ENCODE data around the gene ADAMTS2.

ADAMTS2 gene

GRCh38 chr5:179345433-179346321 lies at the start of gene ADAMTS2:
Gene ADAMTS2 (minus strand): TSS chr5:179345461. CDS start chr5:179345328, 133 bp downstream.
- in situ Hi-C loops (cut with HindIII; ENCODE audit: low sequenced_read_pairs): no loop called here

DNA sequence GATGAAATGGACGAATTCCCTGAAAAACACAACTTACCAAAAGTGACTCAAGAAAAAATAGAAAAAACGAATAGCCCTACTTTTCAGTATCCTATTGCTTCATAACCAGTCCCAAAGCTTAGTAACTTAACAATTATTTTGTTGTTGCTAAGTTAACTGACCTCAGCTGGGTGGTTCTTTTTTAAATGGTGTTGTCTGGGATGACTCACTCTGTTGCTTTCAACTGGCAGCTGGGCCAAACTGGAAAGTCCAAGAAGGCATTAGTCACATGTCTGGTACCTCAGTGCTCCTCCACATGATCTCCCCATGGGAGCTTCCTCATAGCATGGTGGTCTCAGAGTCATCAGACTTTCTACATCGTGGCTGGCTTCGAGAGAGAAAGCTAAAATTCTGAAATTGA lies 47.8 kb upstream of the ADAMTS2 start:
- in situ Hi-C loops (cut with HindIII; ENCODE audit: low sequenced_read_pairs): no loop called here

DNA sequence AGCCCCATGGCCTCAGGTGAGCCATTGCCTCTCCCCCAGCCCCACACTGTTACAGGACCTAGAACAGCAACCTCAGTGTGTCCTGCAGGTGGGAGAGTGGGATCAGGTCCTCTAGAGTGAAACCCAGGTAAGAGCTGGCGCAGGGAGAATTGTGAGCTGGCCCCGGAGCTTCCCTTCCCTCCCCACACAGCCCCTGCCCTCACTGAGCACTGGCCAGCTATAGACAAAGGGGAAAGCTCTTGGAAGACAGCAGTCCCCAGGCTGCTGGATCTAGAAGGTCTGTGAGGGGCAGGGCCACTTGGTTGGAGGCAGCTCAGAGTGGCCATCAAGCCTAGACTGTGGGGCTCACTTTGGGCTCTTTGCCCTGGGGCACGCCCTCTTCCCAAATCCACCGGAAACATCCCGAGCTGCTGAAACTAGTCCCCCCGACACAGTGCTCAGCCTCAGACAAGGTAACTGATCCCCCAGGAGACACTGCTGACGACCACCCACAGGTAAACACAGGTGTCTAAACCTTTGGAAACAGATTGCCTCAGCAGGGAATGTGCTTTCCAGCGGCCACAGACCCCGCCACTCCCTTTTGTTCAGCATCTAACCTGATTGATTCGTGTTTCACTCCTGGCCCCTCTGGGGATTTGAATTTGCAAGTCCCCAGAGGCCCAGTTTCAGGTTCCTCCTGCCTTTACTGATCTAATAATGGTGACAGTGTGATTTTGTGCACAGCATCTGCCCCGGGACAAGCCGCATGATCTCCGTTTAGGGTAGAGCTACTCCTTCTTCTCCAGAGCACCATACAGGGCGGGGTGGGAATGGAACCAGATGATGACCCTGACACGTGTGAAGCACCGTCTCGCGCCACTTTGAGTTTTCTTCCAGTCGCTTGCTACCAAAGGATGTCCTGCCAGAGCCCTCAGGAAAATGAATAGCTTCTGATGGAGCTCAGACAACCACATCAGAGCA lies 42.2 kb upstream of the ADAMTS2 start:
- in situ Hi-C loops (cut with HindIII; ENCODE audit: low sequenced_read_pairs): no loop called here

DNA sequence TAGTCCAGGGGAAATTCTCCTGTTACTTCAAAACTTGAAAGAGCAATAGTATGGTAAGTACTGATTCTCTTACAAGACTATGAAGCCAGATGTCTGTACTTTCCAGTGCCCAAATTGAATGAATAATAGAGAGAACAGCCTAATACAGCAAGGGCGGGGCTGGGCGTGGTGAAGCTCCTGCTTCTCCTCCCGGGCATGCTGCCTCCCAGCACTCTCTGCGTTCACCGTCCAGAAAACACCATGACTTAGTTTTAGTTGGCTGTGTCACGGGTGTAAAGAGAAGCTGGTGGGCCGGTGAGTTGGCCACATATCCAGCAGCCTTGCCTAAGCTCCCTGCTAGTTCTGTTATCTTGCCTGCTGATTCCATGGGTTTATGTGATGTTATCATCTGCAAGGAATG lies 40.7 kb upstream of the ADAMTS2 start:
- in situ Hi-C loops (cut with HindIII; ENCODE audit: low sequenced_read_pairs): no loop called here

GRCh38 chr5:179382486-179382885 lies 37.2 kb upstream of the ADAMTS2 start:
- in situ Hi-C loops (cut with HindIII; ENCODE audit: low sequenced_read_pairs): no loop called here

DNA sequence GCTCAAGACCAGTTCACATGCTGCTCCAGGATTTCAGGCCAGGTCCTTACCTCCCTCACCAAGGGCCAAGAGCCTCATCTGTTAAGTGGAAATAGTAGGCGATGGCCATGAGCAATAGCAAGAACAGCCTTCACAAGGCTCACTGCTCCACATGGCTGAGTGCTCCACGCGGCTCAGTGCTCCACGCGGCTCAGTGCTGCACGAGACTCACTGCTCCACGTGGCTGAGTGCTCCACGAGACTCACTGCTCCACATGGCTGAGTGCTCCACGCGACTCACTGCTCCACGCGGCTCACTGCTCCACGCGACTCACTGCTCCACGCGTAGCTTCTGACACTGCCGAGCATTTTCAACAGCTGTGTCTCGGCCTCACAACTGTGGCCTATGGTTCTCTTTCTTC lies 36.4 kb upstream of the ADAMTS2 start:
- in situ Hi-C loops (cut with HindIII; ENCODE audit: low sequenced_read_pairs): no loop called here

- in situ Hi-C loops (cut with HindIII; ENCODE audit: low sequenced_read_pairs): no loop called here
Measured at GRCh38 chr5:179380211-179381035, 35.2 kb upstream of the ADAMTS2 start.

- in situ Hi-C loops (cut with HindIII; ENCODE audit: low sequenced_read_pairs): loop anchor here (10.0 kb wide), 1 partner anchor 85 kb away; no protein-coding TSS in a partner anchor
Measured at GRCh38 chr5:179379321-179379890, 34.1 kb upstream of the ADAMTS2 start.

DNA sequence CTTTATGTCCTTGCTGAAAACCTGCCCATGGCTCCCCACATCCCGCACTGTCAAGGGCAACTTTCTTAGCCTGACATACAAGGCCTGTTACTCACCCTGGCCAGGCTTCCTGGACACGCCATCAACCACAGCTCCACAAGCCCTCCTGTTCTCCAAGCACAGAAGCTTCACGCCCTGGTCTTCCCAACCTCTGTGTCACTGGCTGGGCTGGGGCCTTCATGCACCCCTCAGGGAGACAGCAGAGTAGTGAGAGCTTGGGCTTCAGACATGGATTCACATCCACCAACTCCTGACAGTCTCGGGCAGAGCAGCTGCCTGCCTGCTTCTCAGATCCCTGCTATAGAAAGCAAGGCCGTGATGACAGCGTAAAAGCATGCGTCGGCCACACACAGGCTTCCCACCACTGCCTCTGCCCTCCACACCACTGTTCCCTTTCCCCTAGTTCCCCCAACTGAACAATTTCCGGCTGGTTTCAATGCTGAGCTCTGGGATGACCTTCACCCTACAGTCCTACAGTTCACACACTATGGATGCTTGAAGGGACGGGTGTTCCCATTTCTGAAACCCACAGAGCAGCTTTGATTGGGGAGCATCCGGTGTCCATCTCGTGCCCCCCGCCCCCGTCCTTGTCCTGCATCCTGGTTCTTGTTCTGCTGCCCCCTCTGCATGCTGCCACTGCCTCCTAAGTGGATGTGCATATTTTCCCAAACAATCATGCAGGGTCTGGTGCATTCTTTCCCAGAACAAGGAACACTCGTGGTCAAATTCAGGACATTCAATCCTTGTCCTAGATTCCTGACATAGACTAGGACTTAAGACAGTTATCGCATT lies 33.4 kb upstream of the ADAMTS2 start:
- in situ Hi-C loops (cut with HindIII; ENCODE audit: low sequenced_read_pairs): loop anchor here (10.0 kb wide), 1 partner anchor 84 kb away; no protein-coding TSS in a partner anchor

GRCh38 chr5:179378116-179378440 lies 32.8 kb upstream of the ADAMTS2 start:
- in situ Hi-C loops (cut with HindIII; ENCODE audit: low sequenced_read_pairs): loop anchor here (10.0 kb wide), 1 partner anchor 83 kb away; no protein-coding TSS in a partner anchor

DNA sequence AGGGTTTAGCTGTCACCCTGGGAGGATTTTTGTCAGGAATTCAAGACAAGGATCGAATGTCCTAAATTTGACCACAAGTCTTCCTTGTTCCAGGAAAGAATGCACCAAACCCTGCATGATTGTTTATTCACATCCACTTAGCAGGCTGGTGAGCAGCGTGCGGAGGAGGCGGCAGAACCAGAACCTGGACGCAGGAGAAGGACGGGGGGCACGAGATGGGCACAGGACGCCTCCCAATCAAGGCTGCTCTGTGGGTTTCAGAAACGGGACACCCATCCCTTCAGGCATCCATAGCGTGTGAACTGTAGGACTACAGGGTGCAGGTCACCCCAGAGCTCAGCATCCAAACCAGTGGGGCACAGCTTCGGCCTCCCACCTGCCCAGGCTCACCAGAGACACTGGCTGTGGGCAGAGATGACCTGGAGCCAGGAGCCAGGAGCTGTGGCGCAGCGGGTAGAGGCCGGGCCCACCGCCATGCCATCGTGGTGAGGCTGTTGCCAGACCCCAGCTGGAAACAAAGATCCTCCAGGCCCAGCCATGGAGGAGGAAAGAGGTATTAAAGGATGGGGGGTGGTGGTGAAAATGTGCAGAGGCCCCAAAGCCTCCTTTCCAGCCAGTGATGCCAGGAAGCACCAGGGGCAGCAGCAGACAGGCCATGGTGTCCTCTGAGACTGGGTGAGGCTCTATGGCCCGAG lies 32.3 kb upstream of the ADAMTS2 start:
- in situ Hi-C loops (cut with HindIII; ENCODE audit: low sequenced_read_pairs): loop anchor here (10.0 kb wide), 1 partner anchor 83 kb away; no protein-coding TSS in a partner anchor

DNA sequence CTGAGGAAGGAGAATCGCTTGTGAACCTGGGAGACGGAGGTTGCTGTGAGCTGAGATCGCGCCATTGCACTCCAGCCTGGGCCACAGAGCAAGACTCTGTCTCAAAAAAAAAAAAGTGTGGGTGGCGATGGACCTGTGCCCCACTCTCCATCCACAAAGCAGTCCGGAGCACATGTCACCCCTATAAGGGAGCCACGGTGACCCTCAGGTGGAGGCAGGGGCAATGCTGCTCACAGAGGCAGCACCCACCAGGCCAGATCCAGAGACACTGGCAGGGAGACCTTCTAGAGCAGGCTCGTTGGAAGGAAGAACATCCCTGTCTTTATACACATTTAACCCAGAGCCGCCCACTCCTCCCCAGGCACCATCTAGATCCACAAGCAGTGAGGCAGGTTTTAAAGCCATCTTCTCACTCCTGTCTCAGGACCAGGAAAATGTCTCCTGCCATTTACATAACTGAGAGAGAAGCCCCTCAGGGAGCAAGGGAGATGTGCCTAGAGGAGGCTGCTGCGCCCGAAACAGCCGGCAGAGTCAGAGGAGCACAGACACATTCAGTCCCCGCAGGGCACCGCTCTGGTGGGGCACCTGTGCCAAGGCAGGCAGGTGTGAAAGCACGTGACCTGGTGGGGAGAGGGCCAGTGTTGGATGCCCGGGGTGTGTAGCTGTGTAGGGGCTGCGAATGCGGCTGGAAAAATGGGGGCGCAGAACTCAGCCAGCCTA lies 31.6 kb upstream of the ADAMTS2 start:
- in situ Hi-C loops (cut with HindIII; ENCODE audit: low sequenced_read_pairs): loop anchor here (10.0 kb wide), 1 partner anchor 82 kb away; no protein-coding TSS in a partner anchor

DNA sequence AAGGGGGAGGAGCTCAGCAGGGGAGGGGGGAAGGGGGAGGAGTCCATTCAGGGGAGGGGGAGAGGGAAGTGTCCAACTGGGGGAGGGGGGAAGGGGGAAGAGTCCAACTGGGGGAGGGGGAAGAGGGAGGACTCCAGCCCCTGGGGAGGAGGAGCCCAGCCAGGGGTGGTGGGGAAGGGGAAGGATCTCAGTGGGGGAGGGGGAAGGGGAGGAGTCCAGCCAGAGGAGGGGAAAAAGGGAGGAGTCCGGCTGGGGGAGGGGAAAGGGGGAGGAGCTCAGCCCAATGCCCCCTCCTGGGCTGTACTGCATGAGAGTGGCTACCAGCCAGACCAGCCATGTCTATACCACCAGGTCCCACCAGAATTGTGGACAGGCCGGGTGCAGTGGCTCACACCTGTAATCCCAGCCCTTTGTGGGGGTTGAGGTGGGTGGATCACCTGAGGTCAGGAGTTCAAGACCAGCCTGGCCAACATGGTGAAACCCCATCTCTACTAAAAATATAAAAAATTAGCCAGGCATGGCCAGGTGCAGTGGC lies 30.6 kb upstream of the ADAMTS2 start:
- in situ Hi-C loops (cut with HindIII; ENCODE audit: low sequenced_read_pairs): loop anchor here (10.0 kb wide), 1 partner anchor 81 kb away; no protein-coding TSS in a partner anchor

DNA sequence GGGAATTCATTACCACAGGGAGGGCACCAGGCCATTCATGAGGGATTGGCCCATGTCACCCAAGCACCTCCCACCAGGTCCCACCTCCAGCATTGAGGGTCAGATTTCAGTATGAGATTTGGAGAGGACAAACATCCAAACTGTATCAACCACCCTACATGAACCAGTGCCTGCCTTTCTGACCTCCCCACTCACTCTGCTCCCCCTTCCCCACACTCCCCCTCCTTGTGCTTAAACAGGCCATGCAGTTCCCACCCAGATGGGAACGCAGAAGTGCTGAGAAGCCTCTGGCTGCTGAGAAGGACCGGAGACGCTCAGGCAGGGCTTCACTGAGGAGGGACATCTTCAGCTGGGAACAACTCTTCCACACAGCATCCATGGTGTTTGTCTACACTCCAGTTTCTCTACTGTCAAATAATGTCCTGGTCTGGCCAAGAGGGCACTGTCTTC lies 30.0 kb upstream of the ADAMTS2 start:
- in situ Hi-C loops (cut with HindIII; ENCODE audit: low sequenced_read_pairs): loop anchor here (10.0 kb wide), 1 partner anchor 80 kb away; no protein-coding TSS in a partner anchor

DNA sequence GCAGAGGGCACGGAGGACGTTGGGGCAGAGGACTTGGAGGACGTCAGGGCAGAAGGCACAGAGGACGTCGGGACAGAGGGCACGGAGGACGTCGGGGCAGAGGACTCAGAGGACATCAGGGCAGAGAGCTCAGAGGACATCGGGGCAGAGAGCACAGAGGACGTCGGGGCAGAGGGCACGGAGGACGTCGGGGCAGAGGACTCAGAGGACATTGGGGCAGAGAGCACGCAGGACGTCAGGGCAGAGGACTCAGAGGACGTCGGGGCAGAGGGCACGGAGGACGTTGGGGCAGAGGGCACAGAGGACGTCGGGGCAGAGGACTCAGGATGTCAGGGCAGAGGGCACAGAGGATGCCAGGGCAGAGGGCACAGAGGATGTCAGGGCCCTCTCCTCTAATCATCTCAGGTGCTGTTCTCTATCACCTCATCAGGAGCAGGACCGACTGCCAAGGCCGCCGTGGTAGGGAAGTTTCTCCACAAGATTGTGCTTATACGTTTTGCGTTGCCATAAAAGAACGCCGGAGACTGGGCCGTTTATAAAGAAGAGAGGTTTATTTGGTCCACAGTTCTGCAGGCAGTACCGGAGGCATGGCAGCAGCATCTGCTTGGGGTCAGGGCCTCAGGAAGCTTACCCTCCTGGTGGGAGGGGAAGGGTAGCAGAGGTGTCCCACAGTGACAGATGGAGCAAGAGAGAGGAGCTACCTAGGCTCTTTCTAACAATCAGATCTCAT lies 29.4 kb upstream of the ADAMTS2 start:
- in situ Hi-C loops (cut with HindIII; ENCODE audit: low sequenced_read_pairs): loop anchor here (10.0 kb wide), 1 partner anchor 80 kb away; no protein-coding TSS in a partner anchor

DNA sequence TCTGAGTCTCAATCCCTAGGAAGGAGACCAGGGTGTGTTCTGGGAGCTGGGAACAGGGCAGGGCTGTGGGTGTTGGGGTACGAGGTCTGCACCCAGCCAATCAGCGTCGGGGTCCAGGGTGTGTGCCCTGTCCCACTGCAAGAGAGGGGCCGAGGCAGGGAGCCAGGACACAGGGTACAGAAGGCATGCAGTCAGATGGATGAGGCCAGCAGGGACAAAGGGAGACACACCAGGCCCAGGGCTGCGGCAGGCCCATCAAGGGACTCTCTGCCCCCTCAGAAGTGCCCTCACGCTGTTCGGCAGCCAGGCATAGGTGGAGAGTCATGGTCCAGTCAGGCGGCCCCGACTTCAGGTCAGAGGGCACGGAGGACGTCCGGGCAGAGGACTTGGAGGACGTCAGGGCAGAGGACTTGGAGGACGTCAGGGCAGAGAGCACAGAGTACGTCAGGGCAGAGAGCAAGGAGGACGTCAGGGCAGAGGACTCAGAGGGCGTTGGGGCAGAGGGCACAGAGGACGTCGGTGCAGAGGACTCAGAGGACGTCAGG lies 28.8 kb upstream of the ADAMTS2 start:
- in situ Hi-C loops (cut with HindIII; ENCODE audit: low sequenced_read_pairs): loop anchor here (10.0 kb wide), 1 partner anchor 79 kb away; no protein-coding TSS in a partner anchor
